SK-N-MC (cell line): Measurements from ENCODE around the gene DNHD1.

Experiments used
- FOXP2 ChIP-seq: optimal IDR thresholded peaks from 2 replicates; pipeline ENCODE3; 2011; ENCODE audit warnings: mild to moderate bottlenecking, moderate library complexity; ENCODE audit not compliant: insufficient read depth; ENCODE audit errors: extremely low read length, control extremely low read depth
- POLR2AphosphoS5 ChIP-seq: IDR thresholded peaks from 2 replicates; pipeline ENCODE4 v1.6.1; 2012; ENCODE audit warnings: mild to moderate bottlenecking, low read depth, low read length, borderline replicate concordance

DNA sequence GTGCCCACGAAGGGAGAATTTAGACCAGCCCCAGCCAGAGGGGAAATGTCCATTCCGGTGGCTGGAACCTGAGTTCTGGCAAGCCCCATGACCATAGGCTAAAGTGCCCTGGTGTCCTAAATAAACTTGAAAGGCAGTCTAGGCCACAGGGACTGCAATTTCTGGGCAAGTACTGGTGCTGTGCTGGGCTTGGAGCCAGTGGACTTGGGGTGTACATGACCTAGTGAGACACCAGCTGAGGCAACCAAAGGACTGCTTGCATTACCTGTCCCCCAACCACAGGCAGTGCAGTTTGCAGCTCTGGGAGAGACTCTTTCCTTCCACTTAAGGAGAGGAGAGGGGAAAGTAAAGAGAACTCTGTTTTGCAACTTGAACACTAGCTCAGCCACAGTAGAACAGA lies 82.6 kb downstream of the DNHD1 start:
- no peak for TF ChIP-seq POLR2AphosphoS5
- TF ChIP-seq FOXP2: no peak
